IMR-90 (cell line): ENCODE measurements around the gene CARMIL1. TPM values are rescaled to one million over a fixed set of nuclear protein-coding genes. Genes with fewer than 3 reads are reported as not detected.

Experiments used
- ATAC-seq: fragments of 200-7000 bp; cut with Tn5 transposase; 2 replicates; pipeline ENCODE4 v1.9.1; 2020; ENCODE audit warnings: low read depth, mild to moderate bottlenecking, moderate library complexity
- BruUV-seq: library from RNA; stranded (reverse); fragments of 400-500 nt; replicated peaks from 2 replicates; lab custom pipeline; 2021; lab: Mats Ljungman, UMichigan
- CTCF ChIA-PET: fragments of 300-600 bp; formaldehyde crosslinking; extraction: SDS; loops from one replicate; lab custom pipeline; 2021; ENCODE audit warnings: antibody characterized with exemption; lab: Yijun Ruan, JAX
- POLR2A ChIA-PET: fragments of 300-600 bp; sonication (Branson Sonifier 250); formaldehyde crosslinking; loops from one replicate; lab custom pipeline; 2022; ENCODE audit warnings: antibody characterized with exemption; ENCODE audit not compliant: unreplicated experiment; lab: Charles Lee
- DNase-seq: peaks from one replicate; pipeline ENCODE4 v3.0.0; 2013
- H2AFZ ChIP-seq: replicated peaks from 2 replicates; pipeline ENCODE3; 2013; ENCODE audit warnings: low read length, mild to moderate bottlenecking; ENCODE audit not compliant: poor library complexity
- H2AK5ac ChIP-seq: 2 replicates; pipeline ENCODE4 v1.6.1; 2013; ENCODE audit warnings: low read depth, low read length, inconsistent platforms
- H2AK9ac ChIP-seq: replicated peaks from 2 replicates; pipeline ENCODE3; 2013; ENCODE audit warnings: mild to moderate bottlenecking, low read depth, low read length, moderate library complexity; ENCODE audit not compliant: poor library complexity
- H2BK120ac ChIP-seq: 2 replicates; pipeline ENCODE4 v1.6.1; 2013; ENCODE audit warnings: low read depth, low read length, inconsistent platforms
- H2BK15ac ChIP-seq: 3 replicates; pipeline ENCODE4 v1.6.1; 2013; ENCODE audit warnings: low read depth, low read length, inconsistent platforms
- H2BK20ac ChIP-seq: 2 replicates; pipeline ENCODE4 v1.6.1; 2013; ENCODE audit warnings: low read depth, mild to moderate bottlenecking, inconsistent platforms, low read length, moderate library complexity
- H2BK5ac ChIP-seq: 2 replicates; pipeline ENCODE4 v1.6.1; 2013; ENCODE audit warnings: mild to moderate bottlenecking, low read depth, low read length, inconsistent platforms; ENCODE audit not compliant: poor library complexity, severe bottlenecking
- H3K14ac ChIP-seq: replicated peaks from 2 replicates; pipeline ENCODE4 v1.6.1; 2013; ENCODE audit warnings: low read depth, low read length, inconsistent platforms
- H3K18ac ChIP-seq: 2 replicates; pipeline ENCODE4 v1.6.1; 2013; ENCODE audit warnings: low read depth, low read length, control low read depth
- H3K23ac ChIP-seq: 2 replicates; pipeline ENCODE4 v1.6.1; 2013; ENCODE audit warnings: low read depth, low read length, inconsistent platforms
- H3K27ac ChIP-seq: 2 replicates; pipeline ENCODE4 v1.5.1; 2013; ENCODE audit warnings: mild to moderate bottlenecking, control low read depth, low read length; ENCODE audit not compliant: insufficient read depth
- H3K27me3 ChIP-seq: 2 replicates; pipeline ENCODE4 v1.6.1; 2013; ENCODE audit warnings: low read length; ENCODE audit not compliant: control insufficient read depth, insufficient read depth
- H3K36me3 ChIP-seq: 2 replicates; pipeline ENCODE4 v1.6.1; 2013; ENCODE audit warnings: low read length, mixed read lengths; ENCODE audit not compliant: control insufficient read depth, insufficient read depth
- H3K4ac ChIP-seq: 2 replicates; pipeline ENCODE4 v1.6.1; 2013; ENCODE audit warnings: low read depth, low read length, inconsistent platforms
- H3K4me1 ChIP-seq: 2 replicates; pipeline ENCODE4 v1.6.1; 2013; ENCODE audit warnings: low read length, mixed read lengths; ENCODE audit not compliant: control insufficient read depth, insufficient read depth
- H3K4me2 ChIP-seq: 2 replicates; pipeline ENCODE4 v1.6.1; 2013; ENCODE audit warnings: low read depth, mild to moderate bottlenecking, control low read depth, low read length, moderate library complexity
- H3K4me3 ChIP-seq: 2 replicates; pipeline ENCODE4 v1.5.1; 2013; ENCODE audit warnings: low read depth, mild to moderate bottlenecking, control low read depth, low read length, moderate library complexity; ENCODE audit not compliant: insufficient read depth
- H3K56ac ChIP-seq: 2 replicates; pipeline ENCODE4 v1.6.1; 2013; ENCODE audit warnings: low read length, inconsistent platforms; ENCODE audit not compliant: insufficient read depth; ENCODE audit errors: extremely low read depth
- H3K79me1 ChIP-seq, 2 experiments: 2 replicates each; pipeline ENCODE4 v1.6.1; 2013; ENCODE audit warnings: low read length in 2 of 2, inconsistent platforms in 1 of 2, low read depth in 1 of 2
- H3K9ac ChIP-seq: 2 replicates; pipeline ENCODE4 v1.6.1; 2013; ENCODE audit warnings: low read depth, low read length, control low read depth
- H3K9me1 ChIP-seq: 2 replicates; pipeline ENCODE4 v1.6.1; 2013; ENCODE audit warnings: low read length, inconsistent platforms; ENCODE audit not compliant: insufficient read depth
- H3K9me3 ChIP-seq: 2 replicates; pipeline ENCODE4 v1.6.1; 2013; ENCODE audit warnings: low read length; ENCODE audit not compliant: control insufficient read depth, insufficient read depth
- H4K20me1 ChIP-seq: 2 replicates; pipeline ENCODE4 v1.6.1; 2013; ENCODE audit warnings: low read length, inconsistent platforms; ENCODE audit not compliant: insufficient read depth
- H4K5ac ChIP-seq: 2 replicates; pipeline ENCODE4 v1.6.1; 2013; ENCODE audit warnings: mild to moderate bottlenecking, low read depth, low read length, control low read depth
- H4K8ac ChIP-seq, 2 experiments: 2 replicates each; pipeline ENCODE4 v1.6.1; 2013; ENCODE audit warnings: low read depth in 2 of 2, low read length in 2 of 2, control low read depth in 1 of 2, inconsistent platforms in 1 of 2
- H4K91ac ChIP-seq: 2 replicates; pipeline ENCODE4 v1.6.1; 2013; ENCODE audit warnings: low read depth, low read length, inconsistent platforms; ENCODE audit not compliant: insufficient read depth
- BHLHE40 ChIP-seq: fragments of 150-350 bp; IDR thresholded peaks from 2 replicates; pipeline ENCODE4 v1.6.1; 2016; ENCODE audit warnings: mild to moderate bottlenecking, low read depth, low read length
- CEBPB ChIP-seq: IDR thresholded peaks from 2 replicates; pipeline ENCODE4 v1.6.1; 2012; ENCODE audit warnings: low read depth, low read length, improper control_type of control experiment
- CHD1 ChIP-seq: IDR thresholded peaks from 2 replicates; pipeline ENCODE4 v1.6.1; 2012; ENCODE audit warnings: low read depth, low read length, improper control_type of control experiment
- CTCF ChIP-seq: conservative IDR thresholded peaks from 2 replicates; pipeline ENCODE4 v1.5.1; 2012; ENCODE audit warnings: mild to moderate bottlenecking, low read depth, low read length, improper control_type of control experiment
- ELK1 ChIP-seq: fragments of 150-350 bp; IDR thresholded peaks from 2 replicates; pipeline ENCODE4 v1.6.1; 2016; ENCODE audit warnings: low read depth, mild to moderate bottlenecking, low read length, moderate library complexity, borderline replicate concordance
- FOS ChIP-seq: fragments of 150-350 bp; IDR thresholded peaks from 2 replicates; pipeline ENCODE4 v1.6.1; 2016; ENCODE audit warnings: low read depth, low read length
- MAZ ChIP-seq: IDR thresholded peaks from 2 replicates; pipeline ENCODE4 v1.6.1; 2012; ENCODE audit warnings: low read depth, mild to moderate bottlenecking, low read length, improper control_type of control experiment, moderate library complexity, borderline replicate concordance
- MXI1 ChIP-seq: IDR thresholded peaks from 2 replicates; pipeline ENCODE4 v1.6.1; 2012; ENCODE audit warnings: low read depth, mild to moderate bottlenecking, low read length, moderate library complexity, borderline replicate concordance
- NFE2L2 ChIP-seq: fragments of 150-350 bp; IDR thresholded peaks from 2 replicates; pipeline ENCODE4 v1.6.1; 2016; ENCODE audit warnings: low read depth, mild to moderate bottlenecking, low read length
- POLR2A ChIP-seq: IDR thresholded peaks from 2 replicates; pipeline ENCODE4 v1.6.1; 2012; ENCODE audit warnings: mild to moderate bottlenecking, low read depth, low read length
- RCOR1 ChIP-seq: IDR thresholded peaks from 2 replicates; pipeline ENCODE4 v1.6.1; 2012; ENCODE audit warnings: mild to moderate bottlenecking, low read length, improper control_type of control experiment; ENCODE audit not compliant: insufficient replicate concordance
- RFX5 ChIP-seq: IDR thresholded peaks from 2 replicates; pipeline ENCODE4 v1.8.0; 2012; ENCODE audit warnings: low read depth, mild to moderate bottlenecking, low read length, moderate library complexity
- USF2 ChIP-seq: fragments of 150-350 bp; IDR thresholded peaks from 2 replicates; pipeline ENCODE4 v1.6.1; 2017; ENCODE audit warnings: mild to moderate bottlenecking, antibody characterized with exemption, low read length, low read depth
- WGBS, 2 experiments: methylation state at CpG; one replicate each; pipeline versions ENCODE4 v1.1.5 to v1.1.7; 2013; ENCODE audit warnings: missing lambda C conversion rate in 2 of 2; ENCODE audit not compliant: insufficient read length in 1 of 2; ENCODE audit errors: extremely low coverage in 2 of 2; 5-methylcytosine and 5-hydroxymethylcytosine counted together
- dilution Hi-C: fragments of 300-500 bp; cut with HindIII; formaldehyde crosslinking; loops from one replicate; pipeline ENCODE4 v1.14.3; 2018; ENCODE audit warnings: low sequenced_read_pairs; ENCODE audit not compliant: unreplicated experiment
- in situ Hi-C: fragments of 300-500 bp; cut with MboI; formaldehyde crosslinking; loops from 3 replicates; pipeline ENCODE4 v1.14.3; 2019; ENCODE audit warnings: low sequenced_read_pairs, inconsistent platforms, mixed read lengths
- intact Hi-C: fragments of 100-400 bp; cut with micrococcal nuclease; formaldehyde crosslinking; loops from 2 replicates; pipeline ENCODE4 v1.10.0; 2022
- polyA plus RNA-seq, 3 experiments: library from polyadenylated mRNA; depleted of rRNA; stranded (reverse); fragments of >200 nt; gene quantifications; 2 replicates each; pipeline ENCODE4 v1.2.3, GENCODE V29; 2012; ENCODE audit warnings: low replicate concordance in 1 of 3
- total RNA-seq: library from RNA; depleted of rRNA; stranded (reverse); fragments of >200 nt; gene quantifications from 2 replicates; pipeline ENCODE4 v1.2.3, GENCODE V29; 2012

Gene CARMIL1
- total and polyA plus RNA-seq, 2 of the 4 experiments (the other 2 are of a cell fraction): 1.3 to 2.9 TPM

GRCh38 chr6:25570578-25570977, 291.4 kb downstream of the CARMIL1 start:
- H3K4me2 ChIP-seq: no peak overlapping the region
- in situ Hi-C loops: no loop called here
- no peaks in the 10 kb centered on the region for H3K4me1 ChIP-seq
- no peak overlapping the region for H3K27ac ChIP-seq
- H3K4ac ChIP-seq: no peak overlapping the region
- H3K27me3 ChIP-seq: no peaks in the 10 kb centered on the region
- H3K56ac ChIP-seq: no peak overlapping the region
- no peak overlapping the region for H4K8ac ChIP-seq
- no peak overlapping the region for H3K14ac ChIP-seq
- no CpG with 5 or more reads among the region's 2 CpGs for WGBS, 2 experiments
- H2AK5ac ChIP-seq: no peak overlapping the region
- H4K5ac ChIP-seq: no peak overlapping the region
- intact Hi-C loops: no loop called here
- H3K23ac ChIP-seq: no peak overlapping the region
- no peak for ATAC-seq
- ChIA-PET POLR2A (no interaction called here), CTCF (no interaction called here)
- dilution Hi-C loops: no loop called here
- BruUV-seq: no TSS peak
- no peak for DNase-seq
- H2BK15ac ChIP-seq: no peak overlapping the region
- H3K9me3 ChIP-seq: no peaks in the 10 kb centered on the region
- H4K91ac ChIP-seq: no peak overlapping the region
- H2BK5ac ChIP-seq: no peak overlapping the region
- TF ChIP-seq BHLHE40 (no peak), ELK1 (no peak), CHD1 (no peak), CEBPB (no peak), FOS (no peak), NFE2L2 (no peak), RCOR1 (no peak), USF2 (no peak), RFX5 (no peak), MXI1 (no peak), CTCF (no peak), POLR2A (no peak), MAZ (no peak)
- no peaks in the 10 kb centered on the region for H3K36me3 ChIP-seq
- no peak overlapping the region for H3K9ac ChIP-seq
- H3K9me1 ChIP-seq: no peaks in the 10 kb centered on the region; the same call in 1 of the 2 replicates
- H2BK120ac ChIP-seq: no peak overlapping the region
- no peaks in the 10 kb centered on the region for H4K20me1 ChIP-seq
- no peak overlapping the region for H3K18ac ChIP-seq
- H2BK20ac ChIP-seq: no peak overlapping the region
- H2AFZ ChIP-seq: no peak overlapping the region
- no peak overlapping the region for H3K4me3 ChIP-seq
- no peak overlapping the region for H2AK9ac ChIP-seq
- no peaks in the 10 kb centered on the region for H3K79me1 ChIP-seq
